ENCODE results near the gene RPS29. TPM values are rescaled to one million over a fixed set of nuclear protein-coding genes. Genes with fewer than 3 reads are reported as not detected.

RPS29 gene
- total RNA-seq, 4 donors from 2014 or later = 1,474 to 8,142 (median 3,050) TPM

DNA sequence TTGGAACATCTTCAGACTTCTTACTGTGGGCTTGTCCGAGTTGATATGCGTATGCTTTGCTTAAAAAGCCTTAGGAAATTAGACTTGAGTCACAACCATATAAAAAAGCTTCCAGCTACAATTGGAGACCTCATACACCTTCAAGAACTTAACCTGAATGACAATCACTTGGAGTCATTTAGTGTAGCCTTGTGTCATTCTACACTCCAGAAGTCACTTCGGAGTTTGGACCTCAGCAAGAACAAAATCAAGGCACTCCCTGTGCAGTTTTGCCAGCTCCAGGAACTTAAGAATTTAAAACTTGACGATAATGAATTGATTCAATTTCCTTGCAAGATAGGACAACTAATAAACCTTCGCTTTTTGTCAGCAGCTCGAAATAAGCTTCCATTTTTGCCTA is 21.4 kb upstream of the RPS29 start:
- Histone ChIP-seq H3K36me3 (no peaks in the 10 kb centered on the region), H3K4me3 (no peak overlapping the region), H3K4me1 (no peaks in the 10 kb centered on the region), H3K27ac (peak overlapping the region in 1 of 4 donors; percentile 30), H3K9me3 (no peaks in the 10 kb centered on the region), H3K27me3 (no peaks in the 10 kb centered on the region)
- no peak for TF ChIP-seq POLR2A (IDR thresholded peaks at IDR 0.05)
- TF ChIP-seq, protein P1, sequence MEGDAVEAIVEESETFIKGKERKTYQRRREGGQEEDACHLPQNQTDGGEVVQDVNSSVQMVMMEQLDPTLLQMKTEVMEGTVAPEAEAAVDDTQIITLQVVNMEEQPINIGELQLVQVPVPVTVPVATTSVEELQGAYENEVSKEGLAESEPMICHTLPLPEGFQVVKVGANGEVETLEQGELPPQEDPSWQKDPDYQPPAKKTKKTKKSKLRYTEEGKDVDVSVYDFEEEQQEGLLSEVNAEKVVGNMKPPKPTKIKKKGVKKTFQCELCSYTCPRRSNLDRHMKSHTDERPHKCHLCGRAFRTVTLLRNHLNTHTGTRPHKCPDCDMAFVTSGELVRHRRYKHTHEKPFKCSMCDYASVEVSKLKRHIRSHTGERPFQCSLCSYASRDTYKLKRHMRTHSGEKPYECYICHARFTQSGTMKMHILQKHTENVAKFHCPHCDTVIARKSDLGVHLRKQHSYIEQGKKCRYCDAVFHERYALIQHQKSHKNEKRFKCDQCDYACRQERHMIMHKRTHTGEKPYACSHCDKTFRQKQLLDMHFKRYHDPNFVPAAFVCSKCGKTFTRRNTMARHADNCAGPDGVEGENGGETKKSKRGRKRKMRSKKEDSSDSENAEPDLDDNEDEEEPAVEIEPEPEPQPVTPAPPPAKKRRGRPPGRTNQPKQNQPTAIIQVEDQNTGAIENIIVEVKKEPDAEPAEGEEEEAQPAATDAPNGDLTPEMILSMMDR (IDR thresholded peaks at IDR 0.05) = no peak
- no peak for DNase-seq

DNA sequence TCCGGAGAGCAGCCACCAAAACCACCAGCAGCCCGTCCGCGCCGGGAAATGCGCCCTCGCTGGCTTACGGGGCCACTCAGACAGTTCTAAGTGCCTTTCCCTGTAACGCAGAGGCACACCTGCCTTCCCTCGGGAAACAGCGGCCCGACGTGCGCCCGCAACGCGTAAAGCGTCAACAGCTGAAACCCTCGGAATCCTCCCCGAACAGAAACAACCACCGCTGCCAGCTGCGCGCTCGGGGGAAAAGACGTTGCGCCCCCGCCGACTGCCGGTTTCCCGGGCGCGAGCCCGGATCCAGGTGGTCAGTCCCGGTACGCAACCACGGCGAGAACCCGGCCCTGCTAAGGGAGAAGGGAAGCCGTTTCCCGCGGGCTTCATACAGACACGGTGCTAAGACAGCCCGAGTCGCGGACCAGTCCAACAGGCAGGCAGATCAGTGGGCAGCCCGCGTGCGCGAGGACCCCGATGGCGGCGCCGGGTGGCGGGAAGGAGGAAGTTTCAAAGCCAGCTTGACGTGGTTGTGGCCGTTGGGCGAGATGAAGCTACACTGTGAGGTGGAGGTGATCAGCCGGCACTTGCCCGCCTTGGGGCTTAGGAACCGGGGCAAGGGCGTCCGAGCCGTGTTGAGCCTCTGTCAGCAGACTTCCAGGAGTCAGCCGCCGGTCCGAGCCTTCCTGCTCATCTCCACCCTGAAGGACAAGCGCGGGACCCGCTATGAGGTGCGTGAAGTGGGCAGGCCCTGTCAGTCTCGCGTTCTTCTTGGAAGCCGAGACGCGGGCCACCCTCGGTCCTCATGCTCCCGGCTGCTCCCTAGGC is 12.5 kb upstream of the RPS29 start, which contains the start of gene LRR1:
Gene LRR1 (plus strand): TSS at position 456 of the 816 bp plus-strand sequence. CDS start 81 bp downstream, at position 537.
- peak within 1 kb of the TSS; percentile 88 to 99 (median 97) for H3K27ac ChIP-seq
- H3K36me3 ChIP-seq = no peaks in the 10 kb centered on the region
- DNase-seq = peak; percentile 87 to 95 (median 94)
- peak within 1 kb of the TSS; percentile 64 to 88 (median 74) for H3K4me3 ChIP-seq
- H3K4me1 ChIP-seq = peaks cover 0 to 10% (median 3%) of the 10 kb centered on the region in 4 donors
- no peaks in the 10 kb centered on the region for H3K27me3 ChIP-seq
- TF ChIP-seq, protein P1 (IDR thresholded peaks at IDR 0.05) = peak in 2 of 6 experiments; percentile 9 to 13
- TF ChIP-seq POLR2A (IDR thresholded peaks at IDR 0.05) = peak; percentile 49 to 70
- no peaks in the 10 kb centered on the region for H3K9me3 ChIP-seq

DNA sequence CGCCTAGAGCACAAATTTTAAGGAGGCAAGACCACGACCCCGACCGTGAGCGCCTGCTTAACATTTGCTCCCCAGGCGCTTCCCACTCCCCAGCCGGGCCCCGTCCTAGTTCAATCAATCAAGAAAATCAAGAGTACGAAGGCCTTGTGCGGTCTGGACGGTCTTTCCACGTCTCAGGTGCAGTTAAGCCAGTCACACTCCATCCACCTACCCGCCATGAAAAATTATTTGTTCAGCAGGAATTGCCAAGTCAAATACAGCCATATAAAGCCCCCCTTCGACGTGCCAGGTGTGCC is 12.0 kb upstream of the RPS29 start:
- no peaks in the 10 kb centered on the region for H3K36me3 ChIP-seq
- peak in 1 of 3 donors; percentile 38 for DNase-seq

DNA sequence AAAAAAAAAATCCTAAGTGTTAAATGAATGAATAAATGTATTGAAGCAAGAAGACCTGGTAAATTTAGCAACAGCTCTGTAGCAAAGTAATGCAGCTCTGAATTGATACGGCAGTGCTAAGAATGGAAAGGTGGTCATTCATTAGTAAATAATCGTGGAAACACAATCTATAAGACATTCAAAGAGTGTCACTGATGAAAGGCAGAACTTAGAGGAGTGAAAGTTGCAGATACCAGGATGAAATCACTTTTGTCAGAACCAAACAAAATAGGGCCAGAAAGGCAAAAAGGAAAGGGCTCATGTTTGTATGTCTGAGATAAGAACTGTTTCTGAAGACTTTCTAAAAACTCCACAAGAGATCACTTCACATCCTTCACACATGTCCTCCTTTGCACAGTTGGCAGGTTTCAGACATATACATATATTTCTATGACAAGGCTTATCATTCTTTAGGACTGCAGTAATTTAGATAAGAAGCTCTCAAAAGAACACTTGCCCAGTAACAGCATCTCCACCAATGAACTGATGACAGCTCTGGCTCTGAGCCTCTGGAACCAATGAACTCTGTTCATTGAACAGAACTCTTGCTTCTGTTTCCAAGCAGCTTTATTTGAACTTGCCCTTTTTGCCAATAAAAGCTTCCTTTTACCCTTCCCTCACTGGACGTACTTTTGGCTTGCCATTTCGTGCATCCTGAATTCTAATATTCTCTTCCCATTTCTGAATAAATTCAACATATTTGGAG is 8.3 kb upstream of the RPS29 start:
- Histone ChIP-seq H3K27me3 (no peaks in the 10 kb centered on the region), H3K4me1 (peaks cover 0 to 10% (median 3%) of the 10 kb centered on the region in 4 donors), H3K4me3 (no peak overlapping the region), H3K9me3 (no peaks in the 10 kb centered on the region), H3K36me3 (no peaks in the 10 kb centered on the region), H3K27ac (peak overlapping the region in 3 of 4 donors; percentile 67 to 87 (median 72))
- DNase-seq = peak in 1 of 3 donors; percentile 74
- TF ChIP-seq POLR2A (IDR thresholded peaks at IDR 0.05) = peak in 1 of 2 donors; percentile 20
- TF ChIP-seq, protein P1 (IDR thresholded peaks at IDR 0.05) = no peak

More for the DNA sequence above, 12.0 kb upstream of the RPS29 start:
- Histone ChIP-seq H3K4me3 (peak overlapping the region; percentile 64 to 88 (median 74)), H3K4me1 (peaks cover 0 to 10% (median 3%) of the 10 kb centered on the region in 4 donors), H3K9me3 (no peaks in the 10 kb centered on the region), H3K27me3 (no peaks in the 10 kb centered on the region), H3K27ac (peak overlapping the region; percentile 88 to 99 (median 97))
- TF ChIP-seq POLR2A (IDR thresholded peaks at IDR 0.05) = no peak
- TF ChIP-seq, protein P1 (IDR thresholded peaks at IDR 0.05) = no peak

DNA sequence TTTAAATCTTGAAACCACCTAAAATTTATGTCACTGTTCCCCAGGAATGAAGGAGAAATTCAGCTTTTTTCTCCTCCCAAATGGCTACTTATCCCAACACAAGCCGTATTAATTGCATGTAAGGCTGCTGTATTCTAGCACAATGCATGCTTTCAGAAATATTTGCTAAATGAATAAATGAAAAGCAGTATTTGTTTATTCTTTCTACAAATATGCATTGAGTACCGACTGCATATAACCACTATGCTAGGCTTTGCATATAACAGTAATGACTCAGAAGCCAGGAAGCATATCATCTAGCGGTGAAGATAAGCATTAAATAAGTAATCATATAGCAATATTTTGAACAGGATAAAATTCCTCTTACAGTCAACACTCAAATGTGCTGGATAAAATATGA is 6.8 kb upstream of the RPS29 start:
- no peaks in the 10 kb centered on the region for H3K27me3 ChIP-seq
- no peak for DNase-seq

More for the DNA sequence above, 6.8 kb upstream of the RPS29 start:
- no peak overlapping the region for H3K4me3 ChIP-seq
- no peak overlapping the region for H3K27ac ChIP-seq
- no peak for TF ChIP-seq POLR2A (IDR thresholded peaks at IDR 0.05)
- TF ChIP-seq, protein P1 (IDR thresholded peaks at IDR 0.05) = no peak
- H3K9me3 ChIP-seq = no peaks in the 10 kb centered on the region
- peaks cover 0 to 10% (median 3%) of the 10 kb centered on the region in 4 donors for H3K4me1 ChIP-seq
- no peaks in the 10 kb centered on the region for H3K36me3 ChIP-seq
